Occipital lobe (tissue), 2 donors: Measurements from ENCODE around the gene TLR5. TPM values are rescaled to one million over a fixed set of nuclear protein-coding genes. Genes with fewer than 3 reads are reported as not detected.

Experiments used
- DNase-seq: peaks from one replicate; lab custom pipeline; 2025; lab: John Stamatoyannopoulos, UW
- total RNA-seq: library from RNA; depleted of rRNA; stranded (reverse); fragments of >200 nt; gene quantifications from one replicate; pipeline ENCODE4 v1.2.3, GENCODE V29; 2014

TLR5 gene
- total RNA-seq, 1 donor from 2014 or later, result 1.7 TPM

- no peak for DNase-seq
Observed at GRCh38 chr1:223110952-223111351, 32.1 kb downstream of the TLR5 start.

- DNase-seq, result no peak
Observed at GRCh38 chr1:223109581-223110026, 33.4 kb downstream of the TLR5 start.

- no peak for DNase-seq
Observed at GRCh38 chr1:223106856-223107255, 36.2 kb downstream of the TLR5 start.

- DNase-seq, result no peak
Observed at GRCh38 chr1:223105568-223105967, 37.5 kb downstream of the TLR5 start.

DNA sequence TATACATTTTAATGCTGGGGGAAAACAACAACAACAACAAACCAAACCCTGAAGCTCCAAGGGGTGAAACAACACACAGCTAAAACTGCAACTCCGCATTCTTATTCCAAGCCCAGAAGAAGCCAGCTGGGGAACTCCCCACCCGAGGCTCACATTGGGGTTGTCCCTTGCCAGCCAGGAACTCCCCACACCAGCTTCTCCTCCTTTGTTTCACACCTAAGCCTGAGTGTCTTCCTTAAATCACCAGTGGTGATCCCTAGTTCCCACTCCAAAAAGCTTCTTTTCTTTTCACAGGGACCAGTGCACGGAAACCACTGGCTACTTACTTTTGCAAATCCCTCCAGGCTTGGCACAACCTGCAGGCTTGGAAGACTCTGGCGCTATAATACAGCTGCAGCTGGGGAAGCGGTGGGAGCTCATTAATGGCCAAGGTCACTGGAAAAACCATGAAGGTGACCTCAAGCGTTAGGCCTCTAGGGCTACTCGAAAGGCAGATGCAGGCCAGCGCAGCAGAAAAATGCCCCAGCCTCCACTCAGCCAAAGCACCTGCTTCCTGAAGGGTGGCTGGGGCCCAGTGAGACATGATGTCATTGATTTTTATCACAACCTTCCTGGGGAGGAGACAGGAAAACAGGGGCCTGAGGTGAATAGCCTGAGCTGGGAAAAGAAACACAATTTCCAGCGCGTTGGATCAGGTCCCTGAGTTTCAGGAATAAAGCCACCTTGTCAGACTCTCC, 40.1 kb downstream of the TLR5 start:
- no peak for DNase-seq

DNA sequence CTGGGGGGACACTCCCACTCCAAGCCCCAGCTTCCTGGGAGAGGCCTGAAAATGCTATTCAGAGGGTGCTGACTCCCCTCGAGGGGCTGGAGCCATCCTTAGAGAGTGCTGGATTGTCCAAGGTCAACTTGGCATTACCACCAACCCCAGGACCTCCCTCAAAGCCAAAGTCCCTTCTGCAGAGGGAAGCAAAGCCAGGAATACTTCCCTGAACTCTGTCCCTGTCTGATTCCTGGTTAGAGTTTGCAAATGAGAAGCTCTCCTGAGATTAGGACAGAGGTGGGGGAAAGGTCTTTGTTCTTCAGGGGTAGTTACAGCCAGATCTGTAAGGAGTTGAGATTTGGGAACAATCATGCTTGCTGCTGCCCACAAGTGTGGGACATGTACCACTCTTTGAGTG, 45.3 kb downstream of the TLR5 start:
- DNase-seq, result no peak

DNA sequence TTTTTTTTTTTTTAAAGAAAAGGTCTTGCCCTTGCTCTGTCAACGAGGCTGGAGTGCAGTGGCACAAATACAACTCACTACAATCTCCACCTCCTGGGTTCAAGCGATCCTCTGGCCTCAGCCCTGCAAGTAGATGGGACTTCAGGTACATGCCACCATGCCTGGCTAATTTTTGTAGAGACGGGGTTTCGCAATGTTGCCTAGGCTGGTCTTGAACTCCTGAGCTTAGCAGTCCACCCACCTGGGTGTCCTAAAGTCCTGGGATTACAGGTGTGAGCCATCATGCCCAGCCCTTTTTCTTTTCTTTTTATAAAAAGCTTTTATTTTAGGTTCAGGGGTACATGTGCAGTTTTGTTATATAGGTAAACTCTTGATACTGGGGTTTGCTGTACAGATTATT, 47.2 kb downstream of the TLR5 start:
- DNase-seq, result no peak

DNA sequence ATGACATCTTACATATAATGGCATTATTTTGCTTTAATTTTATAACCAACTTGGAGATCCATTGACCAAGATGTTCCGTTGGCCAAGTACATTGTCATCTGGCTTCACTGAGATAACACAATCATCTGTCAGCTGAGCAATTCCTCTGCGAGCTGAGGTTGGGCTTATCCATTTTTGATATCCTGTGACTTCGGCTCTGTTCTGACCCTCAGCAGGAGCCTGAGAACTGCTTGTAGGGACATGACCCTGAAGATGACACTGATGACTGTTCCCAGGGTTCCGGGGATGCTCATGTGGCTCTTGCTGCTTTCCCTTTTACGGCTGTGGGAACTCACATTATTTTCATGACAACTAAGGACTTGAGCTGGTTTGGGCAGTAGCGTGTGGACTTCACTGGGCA, 51.2 kb downstream of the TLR5 start:
- DNase-seq, result no peak

- no peak for DNase-seq
Observed at GRCh38 chr1:223089250-223089649, 53.8 kb downstream of the TLR5 start.

GRCh38 chr1:223088713-223089240, 54.3 kb downstream of the TLR5 start:
- DNase-seq, result no peak

GRCh38 chr1:223087291-223088255, 55.5 kb downstream of the TLR5 start:
- DNase-seq, result no peak

DNA sequence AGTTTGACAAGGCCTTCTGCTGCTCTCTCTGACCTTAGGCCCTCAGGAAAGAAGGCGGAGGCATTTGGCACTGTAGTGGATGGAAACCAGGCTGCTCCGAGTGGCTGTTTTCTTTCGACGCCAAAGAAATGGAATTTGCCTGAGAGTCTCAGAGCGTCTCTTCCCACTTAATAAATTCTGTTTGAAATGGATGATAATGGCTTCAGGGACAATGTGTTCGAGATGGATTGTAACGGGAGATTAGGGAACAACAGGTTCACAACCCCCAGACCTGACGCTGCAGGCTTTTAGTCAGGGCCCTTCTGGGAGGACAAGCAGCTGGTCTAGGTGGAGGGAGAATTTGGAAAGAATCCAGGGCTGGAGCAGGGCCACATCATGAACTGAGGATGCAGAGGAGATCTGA, 58.6 kb downstream of the TLR5 start:
- no peak for DNase-seq

- no peak for DNase-seq
Observed at GRCh38 chr1:223083831-223084230, 59.2 kb downstream of the TLR5 start.

- DNase-seq, result no peak
Observed at GRCh38 chr1:223082914-223083313, 60.1 kb downstream of the TLR5 start.

GRCh38 chr1:223081181-223081994, 61.7 kb downstream of the TLR5 start:
- DNase-seq, result peak; percentile 64

DNA sequence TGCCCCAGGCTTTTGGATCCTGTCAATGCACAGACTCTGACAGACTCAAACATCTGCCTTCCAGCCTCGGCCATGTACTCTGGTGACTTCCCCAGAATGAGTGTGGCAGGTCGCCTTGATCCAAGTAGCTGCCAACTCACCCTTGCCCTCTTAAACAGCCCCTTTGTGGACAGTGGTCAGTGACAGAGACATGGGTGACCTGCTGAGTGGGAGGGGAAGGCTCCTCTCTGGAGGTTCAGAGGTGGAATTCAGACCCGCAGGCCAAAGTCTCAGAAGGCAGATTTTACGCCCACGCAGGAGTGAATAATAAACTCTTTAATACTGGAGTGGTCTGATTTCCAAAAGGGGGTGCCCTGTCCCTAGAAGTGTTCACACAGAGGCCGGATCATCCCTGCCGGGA, 63.5 kb downstream of the TLR5 start:
- no peak for DNase-seq

DNA sequence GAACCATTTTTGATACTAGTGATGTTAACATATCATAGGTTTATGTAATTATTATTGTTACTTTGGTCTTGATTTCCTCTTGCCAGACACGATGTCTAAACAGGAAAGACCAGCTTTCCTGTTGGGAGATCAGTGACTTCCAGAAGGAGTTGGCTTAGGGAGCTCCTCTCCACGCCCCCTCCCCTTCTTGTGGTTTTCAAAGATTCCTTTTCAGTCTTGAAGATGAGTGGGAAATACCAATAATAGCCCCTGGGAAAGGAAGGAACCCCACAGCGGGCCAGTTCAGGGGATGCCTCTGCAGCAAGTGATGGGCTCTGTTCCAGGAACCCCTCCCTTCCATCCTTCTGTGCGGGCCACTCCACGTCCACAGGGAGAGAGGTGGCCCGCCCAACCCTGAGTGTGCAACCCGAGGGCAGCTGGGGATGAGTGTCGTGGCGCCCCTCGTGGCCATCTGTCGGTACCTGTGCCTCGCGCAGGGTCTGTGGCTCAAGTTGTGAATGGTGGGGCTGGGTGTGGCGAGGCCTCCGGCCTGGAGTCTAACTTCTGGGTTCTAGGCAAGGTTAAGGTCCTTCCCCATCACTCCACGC, 65.7 kb downstream of the TLR5 start:
- DNase-seq, result no peak

GRCh38 chr1:223076362-223076761, 66.7 kb downstream of the TLR5 start:
- no peak for DNase-seq

GRCh38 chr1:223075834-223076233, 67.2 kb downstream of the TLR5 start:
- no peak for DNase-seq

GRCh38 chr1:223074445-223075300, 68.4 kb downstream of the TLR5 start:
- DNase-seq, result no peak
